Osteocyte (in vitro differentiated cells): ENCODE data around the gene BEAN1. TPM values are rescaled to one million over a fixed set of nuclear protein-coding genes. Genes with fewer than 3 reads are reported as not detected.

Experiments
- DNase-seq: peaks from one replicate; pipeline ENCODE4 v3.0.0; 2021; ENCODE audit warnings: mixed read lengths; ENCODE audit not compliant: unreplicated experiment; ENCODE audit errors: extremely low spot score
- H3K27ac Mint-ChIP-seq: one replicate; pipeline ENCODE4 v1.8.0; 2021; ENCODE audit warnings: mild to moderate bottlenecking, mixed read lengths; ENCODE audit not compliant: unreplicated experiment
- H3K27me3 Mint-ChIP-seq: one replicate; pipeline ENCODE4 v1.8.0; 2021; ENCODE audit warnings: mixed read lengths; ENCODE audit not compliant: unreplicated experiment
- H3K36me3 Mint-ChIP-seq: one replicate; pipeline ENCODE4 v1.8.0; 2021; ENCODE audit warnings: mixed read lengths; ENCODE audit not compliant: unreplicated experiment
- H3K4me1 Mint-ChIP-seq: one replicate; pipeline ENCODE4 v1.8.0; 2021; ENCODE audit warnings: mixed read lengths; ENCODE audit not compliant: unreplicated experiment
- H3K4me3 Mint-ChIP-seq: one replicate; pipeline ENCODE4 v1.8.0; 2021; ENCODE audit warnings: mild to moderate bottlenecking, moderate library complexity, mixed read lengths; ENCODE audit not compliant: unreplicated experiment
- H3K9me3 Mint-ChIP-seq: one replicate; pipeline ENCODE4 v1.8.0; 2021; ENCODE audit warnings: mixed read lengths; ENCODE audit not compliant: unreplicated experiment
- total RNA-seq: library from RNA; stranded (reverse); gene quantifications from 2 replicates; pipeline ENCODE4 v1.2.1, GENCODE V29; 2021
- TF ChIP-seq, protein P1 (sequence below): fragments of 200-600 bp; sonication (generic); IDR thresholded peaks from 2 replicates; pipeline ENCODE4 v1.5.0; 2021; ENCODE audit warnings: antibody characterized with exemption, mild to moderate bottlenecking, moderate library complexity

BEAN1 gene
- total RNA-seq, 1 donor from 2014 or later, result 0.97 TPM

DNA sequence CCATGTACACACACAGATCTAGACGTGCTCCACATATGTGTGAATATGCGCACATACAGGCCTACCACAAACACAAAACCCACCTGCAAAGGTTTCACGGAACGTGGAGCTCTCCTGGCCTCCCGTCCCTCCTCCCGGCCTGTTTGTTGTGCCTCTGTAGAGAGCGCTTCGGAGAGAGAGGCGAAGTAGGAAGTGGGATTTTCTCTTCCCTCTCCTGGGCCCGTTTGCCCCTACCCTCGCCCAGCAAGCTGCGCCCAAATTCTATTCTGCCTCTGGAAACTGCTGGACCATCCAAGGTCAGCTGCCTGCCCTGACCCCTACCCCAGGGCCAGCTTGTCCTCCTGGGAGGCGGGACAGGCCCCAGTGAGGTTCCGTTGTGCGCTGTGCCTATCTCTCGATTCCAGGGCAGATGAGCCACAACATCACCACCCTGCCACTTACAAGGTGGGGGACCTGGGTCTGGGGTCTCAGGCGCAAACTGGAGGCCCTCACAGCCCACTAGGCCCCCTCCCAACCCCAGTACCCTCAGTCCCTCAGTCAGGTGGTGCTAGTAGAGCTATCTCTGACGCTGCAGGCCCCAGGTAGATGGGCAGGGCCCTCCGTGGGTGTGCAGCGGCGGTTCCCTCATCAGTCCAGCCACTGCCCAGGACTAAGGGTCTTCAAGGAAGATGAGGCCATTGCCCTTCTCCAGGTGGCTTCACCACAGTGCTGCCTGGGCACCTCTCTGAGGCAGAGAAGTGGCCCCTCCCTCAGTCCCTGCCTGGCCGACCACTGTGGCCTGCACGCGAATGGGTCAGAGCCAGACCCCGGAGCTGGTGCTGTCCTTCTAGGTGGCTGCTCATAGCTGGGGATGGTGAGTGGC is 54.2 kb downstream of the BEAN1 start:
- H3K4me3 Mint-ChIP-seq, result no peak overlapping the region
- H3K4me1 Mint-ChIP-seq, result peaks cover 7% of the 10 kb centered on the region
- TF ChIP-seq, protein P1, sequence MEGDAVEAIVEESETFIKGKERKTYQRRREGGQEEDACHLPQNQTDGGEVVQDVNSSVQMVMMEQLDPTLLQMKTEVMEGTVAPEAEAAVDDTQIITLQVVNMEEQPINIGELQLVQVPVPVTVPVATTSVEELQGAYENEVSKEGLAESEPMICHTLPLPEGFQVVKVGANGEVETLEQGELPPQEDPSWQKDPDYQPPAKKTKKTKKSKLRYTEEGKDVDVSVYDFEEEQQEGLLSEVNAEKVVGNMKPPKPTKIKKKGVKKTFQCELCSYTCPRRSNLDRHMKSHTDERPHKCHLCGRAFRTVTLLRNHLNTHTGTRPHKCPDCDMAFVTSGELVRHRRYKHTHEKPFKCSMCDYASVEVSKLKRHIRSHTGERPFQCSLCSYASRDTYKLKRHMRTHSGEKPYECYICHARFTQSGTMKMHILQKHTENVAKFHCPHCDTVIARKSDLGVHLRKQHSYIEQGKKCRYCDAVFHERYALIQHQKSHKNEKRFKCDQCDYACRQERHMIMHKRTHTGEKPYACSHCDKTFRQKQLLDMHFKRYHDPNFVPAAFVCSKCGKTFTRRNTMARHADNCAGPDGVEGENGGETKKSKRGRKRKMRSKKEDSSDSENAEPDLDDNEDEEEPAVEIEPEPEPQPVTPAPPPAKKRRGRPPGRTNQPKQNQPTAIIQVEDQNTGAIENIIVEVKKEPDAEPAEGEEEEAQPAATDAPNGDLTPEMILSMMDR, result no peak
- H3K27ac Mint-ChIP-seq, result no peak overlapping the region
- H3K9me3 Mint-ChIP-seq, result no peaks in the 10 kb centered on the region
- H3K36me3 Mint-ChIP-seq, result no peaks in the 10 kb centered on the region
- H3K27me3 Mint-ChIP-seq, result peaks cover 5% of the 10 kb centered on the region
- DNase-seq, result peak; percentile 79

DNA sequence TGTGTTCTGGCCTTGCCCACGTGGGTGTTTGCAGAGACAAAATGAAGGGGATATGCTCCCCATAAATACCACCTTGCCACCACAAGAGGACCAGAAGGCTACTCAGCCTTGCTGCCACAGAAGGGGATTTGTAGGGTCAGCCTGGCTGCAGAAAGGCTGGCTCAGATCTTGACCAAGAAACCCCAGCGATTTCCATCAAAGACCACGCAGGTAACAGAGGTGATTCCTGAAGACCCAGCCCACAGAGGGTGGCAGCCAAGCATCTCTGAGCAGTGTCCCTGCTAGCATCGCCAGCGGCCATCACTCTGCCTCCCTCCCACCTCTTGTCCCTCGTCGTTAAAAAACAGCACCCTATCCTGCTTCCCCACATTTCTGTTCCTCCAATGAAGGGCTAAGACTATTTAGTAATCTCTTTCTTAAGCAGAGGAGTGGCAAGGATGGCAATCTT is 54.9 kb downstream of the BEAN1 start:
- H3K36me3 Mint-ChIP-seq, result no peaks in the 10 kb centered on the region

DNA sequence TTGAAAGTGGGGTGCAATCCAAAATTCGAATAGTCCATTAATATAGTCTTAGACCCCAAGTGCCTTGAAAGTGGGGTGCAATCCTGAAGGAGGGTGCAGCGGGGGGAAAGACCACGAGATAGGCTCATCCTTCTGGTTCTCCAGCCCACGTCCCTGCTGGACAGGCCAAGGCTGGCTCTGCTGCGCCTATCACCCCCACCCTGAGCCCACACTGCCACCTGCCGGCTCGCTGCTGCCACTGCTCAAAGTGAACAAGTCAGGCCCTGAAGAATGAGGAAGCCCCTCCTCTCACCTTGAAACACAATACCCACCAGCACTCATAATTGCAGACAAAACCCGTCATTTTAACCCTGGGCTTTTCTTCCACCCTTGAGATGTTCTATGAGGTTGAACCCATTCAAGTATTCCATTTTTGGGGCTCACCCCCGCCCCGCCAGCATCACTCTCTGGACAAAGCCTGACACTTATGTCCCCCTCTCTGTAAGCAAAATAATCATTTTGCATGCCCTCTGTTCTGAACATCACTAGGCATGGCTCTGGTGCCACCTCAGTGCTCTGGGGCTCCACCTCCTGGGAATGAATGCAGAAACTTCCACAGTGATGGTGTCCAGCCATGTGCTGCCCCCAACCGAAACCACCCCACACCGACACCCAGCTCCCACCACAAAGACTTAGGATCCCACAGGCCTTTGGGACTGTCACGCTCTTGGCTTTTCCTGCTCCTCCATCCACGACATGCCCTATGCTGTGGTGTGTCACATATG is 56.8 kb downstream of the BEAN1 start:
- peaks cover 26% of the 10 kb centered on the region for H3K4me1 Mint-ChIP-seq
- peak; percentile 95 for DNase-seq
- no peak overlapping the region for H3K4me3 Mint-ChIP-seq
- H3K27me3 Mint-ChIP-seq, result no peaks in the 10 kb centered on the region
- no peak overlapping the region for H3K27ac Mint-ChIP-seq
- no peaks in the 10 kb centered on the region for H3K36me3 Mint-ChIP-seq
- TF ChIP-seq, protein P1, result peak; percentile 94
- no peaks in the 10 kb centered on the region for H3K9me3 Mint-ChIP-seq

More for the DNA sequence above, 54.9 kb downstream of the BEAN1 start:
- Mint-ChIP-seq H3K27me3 (peaks cover 2% of the 10 kb centered on the region), H3K9me3 (no peaks in the 10 kb centered on the region), H3K4me3 (no peak overlapping the region), H3K27ac (no peak overlapping the region), H3K4me1 (peaks cover 13% of the 10 kb centered on the region)
- DNase-seq, result peak; percentile 63
- TF ChIP-seq, protein P1, result no peak

DNA sequence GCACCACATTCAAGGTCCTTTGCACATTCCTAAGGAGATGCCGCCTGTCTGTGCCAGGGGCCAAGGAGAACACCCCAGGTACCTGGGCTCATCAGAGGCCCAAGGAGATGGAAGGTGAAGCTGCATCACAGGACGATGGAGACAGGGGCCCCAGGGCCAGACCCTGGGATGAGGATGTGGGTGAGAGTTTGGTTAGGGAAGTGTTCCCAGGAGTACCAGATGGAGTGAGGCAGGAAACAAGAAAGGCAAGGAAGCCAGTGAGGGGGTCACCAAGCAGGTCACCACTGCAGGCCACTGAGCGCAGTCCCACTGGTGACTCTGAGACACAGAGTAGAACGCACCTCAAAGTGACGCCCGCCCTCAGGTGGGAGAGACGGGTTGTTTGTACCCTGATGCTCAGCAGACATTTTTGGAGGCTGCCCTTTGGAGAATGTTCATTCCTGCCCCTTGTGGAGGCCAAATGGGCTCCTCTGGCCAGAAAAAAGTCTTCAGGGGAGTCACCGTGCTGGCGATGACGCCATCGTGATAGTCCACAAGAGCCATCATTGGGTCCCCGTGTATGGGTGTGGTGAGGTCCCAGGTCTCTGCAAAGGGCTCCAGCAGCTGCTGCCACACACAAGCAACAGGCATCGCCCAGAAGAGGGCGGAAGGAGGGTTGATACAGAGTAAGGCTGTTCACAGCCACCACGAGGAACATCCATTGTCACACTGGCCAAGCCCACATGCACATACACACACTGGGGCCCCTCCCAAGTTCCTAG is 57.5 kb downstream of the BEAN1 start:
- Mint-ChIP-seq H3K4me1 (peaks cover 26% of the 10 kb centered on the region), H3K27me3 (no peaks in the 10 kb centered on the region), H3K36me3 (no peaks in the 10 kb centered on the region), H3K27ac (no peak overlapping the region), H3K9me3 (no peaks in the 10 kb centered on the region), H3K4me3 (no peak overlapping the region)
- DNase-seq, result peak; percentile 66
- TF ChIP-seq, protein P1, result no peak
